ENCODE measurements around the gene FOXRED2. TPM values are rescaled to one million over a fixed set of nuclear protein-coding genes. Genes with fewer than 3 reads are reported as not detected.
A peak's percentile ranks its signal among the peaks of the same experiment; 100 is the strongest.

FOXRED2 gene
- 11.4 TPM for polyA plus RNA-seq (2013, experiment 1 of 2)
- 11.7 TPM for polyA plus RNA-seq (2013, experiment 2 of 2)

GRCh38 chr22:36506637-36507517, at the start of gene FOXRED2:
Gene FOXRED2, minus strand, starts transcription at chr22:36507040. Its CDS starts 618 bp downstream, at chr22:36506422.
- Histone ChIP-seq H3K4me2 (ENCODE audit: low read length) (peak within 1 kb of the TSS; percentile 12), H2BK15ac (replicated peaks; ENCODE audit: low read depth) (no peak within 1 kb of the TSS), H4K8ac (ENCODE audit: low read depth, low read length) (peak within 1 kb of the TSS; percentile 59), H3K36me3 (ENCODE audit: control insufficient read depth, insufficient read depth, low read length) (peaks cover 10% of the 10 kb centered on the region), H3K79me2 (ENCODE audit: control insufficient read depth, insufficient read depth, low read length) (no peaks in the 10 kb centered on the region), H3K79me1 (ENCODE audit: low read length) (no peaks in the 10 kb centered on the region), H2AK5ac (ENCODE audit: low read length) (no peak within 1 kb of the TSS), H4K5ac (ENCODE audit: low read length) (peak within 1 kb of the TSS; percentile 87), H3K18ac (ENCODE audit: low read length) (peak within 1 kb of the TSS; percentile 32), H3K4me3 (ENCODE audit: low read length) (no peak within 1 kb of the TSS), H3K27ac (ENCODE audit: low read depth, low read length) (peak within 1 kb of the TSS; percentile 2), H2BK5ac (ENCODE audit: low read length) (no peak within 1 kb of the TSS), H3K23ac (ENCODE audit: low read length) (no peak within 1 kb of the TSS), H3K9ac (ENCODE audit: low read length) (peak within 1 kb of the TSS; percentile 41), H3K27me3 (ENCODE audit: insufficient read depth, low read length, poor library complexity) (no peaks in the 10 kb centered on the region), H3K4ac (ENCODE audit: low read depth, low read length) (no peak within 1 kb of the TSS), H3K56ac (ENCODE audit: low read length) (peak within 1 kb of the TSS; percentile 71), H3K4me1 (ENCODE audit: control insufficient read depth, low read depth, low read length) (no peaks in the 10 kb centered on the region), H2BK120ac (ENCODE audit: low read depth, low read length) (no peak within 1 kb of the TSS)
- DNase-seq: peak; percentile 94
- whole genome bisulfite sequencing (ENCODE audit: extremely low coverage, insufficient coverage, low lambda C conversion rate): no CpG with 5 or more reads among the region's 75 CpGs

- DNase-seq: peak; percentile 67
- Histone ChIP-seq H3K4me3 (ENCODE audit: low read length) (no peak overlapping the region), H3K27ac (ENCODE audit: low read depth, low read length) (no peak overlapping the region), H4K5ac (ENCODE audit: low read length) (no peak overlapping the region), H3K4me2 (ENCODE audit: low read length) (no peak overlapping the region), H3K79me1 (ENCODE audit: low read length) (no peaks in the 10 kb centered on the region), H2BK15ac (replicated peaks; ENCODE audit: low read depth) (no peak overlapping the region), H3K56ac (ENCODE audit: low read length) (no peak overlapping the region), H3K4ac (ENCODE audit: low read depth, low read length) (no peak overlapping the region), H3K23ac (ENCODE audit: low read length) (no peak overlapping the region), H2AK5ac (ENCODE audit: low read length) (no peak overlapping the region), H3K36me3 (ENCODE audit: control insufficient read depth, insufficient read depth, low read length) (no peaks in the 10 kb centered on the region), H3K18ac (ENCODE audit: low read length) (no peak overlapping the region), H2BK5ac (ENCODE audit: low read length) (no peak overlapping the region), H3K27me3 (ENCODE audit: insufficient read depth, low read length, poor library complexity) (no peaks in the 10 kb centered on the region), H4K8ac (ENCODE audit: low read depth, low read length) (no peak overlapping the region), H3K9ac (ENCODE audit: low read length) (no peak overlapping the region), H3K4me1 (ENCODE audit: control insufficient read depth, low read depth, low read length) (no peaks in the 10 kb centered on the region), H2BK120ac (ENCODE audit: low read depth, low read length) (no peak overlapping the region), H3K79me2 (ENCODE audit: control insufficient read depth, insufficient read depth, low read length) (no peaks in the 10 kb centered on the region)
- WGBS (ENCODE audit: extremely low coverage, insufficient coverage, low lambda C conversion rate): no CpG with 5 or more reads among the region's 5 CpGs
Measured at GRCh38 chr22:36554098-36554497, 47.3 kb upstream of the FOXRED2 start.

GRCh38 chr22:36552289-36552688, 45.4 kb upstream of the FOXRED2 start:
- no peak overlapping the region for H3K4me3 ChIP-seq (ENCODE audit: low read length)
- no peak overlapping the region for H2BK5ac ChIP-seq (ENCODE audit: low read length)

GRCh38 chr22:36550701-36551495, 44.1 kb upstream of the FOXRED2 start:
- Histone ChIP-seq H3K4me2 (ENCODE audit: low read length) (no peak overlapping the region), H3K27ac (ENCODE audit: low read depth, low read length) (no peak overlapping the region), H3K9ac (ENCODE audit: low read length) (no peak overlapping the region), H3K36me3 (ENCODE audit: control insufficient read depth, insufficient read depth, low read length) (no peaks in the 10 kb centered on the region), H3K18ac (ENCODE audit: low read length) (no peak overlapping the region), H3K79me2 (ENCODE audit: control insufficient read depth, insufficient read depth, low read length) (no peaks in the 10 kb centered on the region), H2BK5ac (ENCODE audit: low read length) (no peak overlapping the region), H3K4me3 (ENCODE audit: low read length) (no peak overlapping the region), H3K27me3 (ENCODE audit: insufficient read depth, low read length, poor library complexity) (no peaks in the 10 kb centered on the region), H3K4ac (ENCODE audit: low read depth, low read length) (no peak overlapping the region), H2BK15ac (replicated peaks; ENCODE audit: low read depth) (no peak overlapping the region), H3K4me1 (ENCODE audit: control insufficient read depth, low read depth, low read length) (no peaks in the 10 kb centered on the region), H3K56ac (ENCODE audit: low read length) (no peak overlapping the region), H4K5ac (ENCODE audit: low read length) (no peak overlapping the region), H3K79me1 (ENCODE audit: low read length) (no peaks in the 10 kb centered on the region), H4K8ac (ENCODE audit: low read depth, low read length) (no peak overlapping the region), H2BK120ac (ENCODE audit: low read depth, low read length) (no peak overlapping the region), H3K23ac (ENCODE audit: low read length) (no peak overlapping the region), H2AK5ac (ENCODE audit: low read length) (no peak overlapping the region)
- WGBS (ENCODE audit: extremely low coverage, insufficient coverage, low lambda C conversion rate): 100% methylated on average over 2 of the region's 13 CpGs
- DNase-seq: no peak

More at GRCh38 chr22:36552289-36552688, 45.4 kb upstream of the FOXRED2 start:
- H3K79me1 ChIP-seq (ENCODE audit: low read length): no peaks in the 10 kb centered on the region
- no peak overlapping the region for H3K18ac ChIP-seq (ENCODE audit: low read length)
- no peak overlapping the region for H3K9ac ChIP-seq (ENCODE audit: low read length)
- H3K4me1 ChIP-seq (ENCODE audit: control insufficient read depth, low read depth, low read length): no peaks in the 10 kb centered on the region
- H3K4me2 ChIP-seq (ENCODE audit: low read length): no peak overlapping the region
- H3K79me2 ChIP-seq (ENCODE audit: control insufficient read depth, insufficient read depth, low read length): no peaks in the 10 kb centered on the region
- no peaks in the 10 kb centered on the region for H3K27me3 ChIP-seq (ENCODE audit: insufficient read depth, low read length, poor library complexity)
- no peak overlapping the region for H4K8ac ChIP-seq (ENCODE audit: low read depth, low read length)
- no peak overlapping the region for H2BK120ac ChIP-seq (ENCODE audit: low read depth, low read length)
- no peak overlapping the region for H4K5ac ChIP-seq (ENCODE audit: low read length)
- H3K23ac ChIP-seq (ENCODE audit: low read length): no peak overlapping the region
- WGBS (ENCODE audit: extremely low coverage, insufficient coverage, low lambda C conversion rate): no CpG with 5 or more reads among the region's 1 CpG
- H3K4ac ChIP-seq (ENCODE audit: low read depth, low read length): no peak overlapping the region
- no peaks in the 10 kb centered on the region for H3K36me3 ChIP-seq (ENCODE audit: control insufficient read depth, insufficient read depth, low read length)
- no peak overlapping the region for H2AK5ac ChIP-seq (ENCODE audit: low read length)
- no peak overlapping the region for H3K56ac ChIP-seq (ENCODE audit: low read length)
- no peak for DNase-seq
- H3K27ac ChIP-seq (ENCODE audit: low read depth, low read length): no peak overlapping the region
- no peak overlapping the region for H2BK15ac ChIP-seq (replicated peaks; ENCODE audit: low read depth)

- Histone ChIP-seq H3K36me3 (ENCODE audit: control insufficient read depth, insufficient read depth, low read length) (no peaks in the 10 kb centered on the region), H3K56ac (ENCODE audit: low read length) (peak overlapping the region; percentile 39), H4K8ac (ENCODE audit: low read depth, low read length) (no peak overlapping the region), H3K18ac (ENCODE audit: low read length) (no peak overlapping the region), H3K9ac (ENCODE audit: low read length) (peak overlapping the region; percentile 8), H3K4ac (ENCODE audit: low read depth, low read length) (peak overlapping the region; percentile 17), H3K4me1 (ENCODE audit: control insufficient read depth, low read depth, low read length) (no peaks in the 10 kb centered on the region), H4K5ac (ENCODE audit: low read length) (no peak overlapping the region), H3K4me3 (ENCODE audit: low read length) (no peak overlapping the region), H3K27me3 (ENCODE audit: insufficient read depth, low read length, poor library complexity) (no peaks in the 10 kb centered on the region), H3K4me2 (ENCODE audit: low read length) (no peak overlapping the region), H3K79me1 (ENCODE audit: low read length) (no peaks in the 10 kb centered on the region), H2AK5ac (ENCODE audit: low read length) (no peak overlapping the region), H3K79me2 (ENCODE audit: control insufficient read depth, insufficient read depth, low read length) (no peaks in the 10 kb centered on the region), H2BK120ac (ENCODE audit: low read depth, low read length) (no peak overlapping the region), H2BK5ac (ENCODE audit: low read length) (no peak overlapping the region), H2BK15ac (replicated peaks; ENCODE audit: low read depth) (no peak overlapping the region), H3K23ac (ENCODE audit: low read length) (no peak overlapping the region), H3K27ac (ENCODE audit: low read depth, low read length) (no peak overlapping the region)
- no CpG with 5 or more reads among the region's 5 CpGs for whole genome bisulfite sequencing (ENCODE audit: extremely low coverage, insufficient coverage, low lambda C conversion rate)
- DNase-seq: no peak
Measured at GRCh38 chr22:36549033-36549432, 42.2 kb upstream of the FOXRED2 start.
